SK-N-SH treated with all-trans-retinoic acid at 6 μM for 48 hours (cell line): ENCODE measurements around the gene NRARP.

Experiments
- ATAC-seq: fragments of 200-7000 bp; cut with Tn5 transposase; 3 replicates; pipeline ENCODE4 v1.9.1; 2020; ENCODE audit warnings: mild to moderate bottlenecking, moderate library complexity
- ARNTL ChIP-seq: fragments of 450-650 bp; formaldehyde crosslinking; IDR thresholded peaks from 2 replicates; pipeline ENCODE4 v1.5.0; 2020; ENCODE audit warnings: low read depth, mild to moderate bottlenecking, moderate library complexity, borderline replicate concordance
- BACH2 ChIP-seq: fragments of 250-450 bp; sonication (Bioruptor Pico); IDR thresholded peaks from 2 replicates; pipeline ENCODE4 v1.9.0; 2021; ENCODE audit warnings: mild to moderate bottlenecking, borderline replicate concordance
- CSDC2 ChIP-seq: fragments of 250-450 bp; sonication (Bioruptor Pico); IDR thresholded peaks from 2 replicates; pipeline ENCODE4 v1.5.0; 2020; ENCODE audit warnings: mild to moderate bottlenecking, moderate library complexity
- ESRRG ChIP-seq: fragments of 250-450 bp; sonication (Bioruptor Pico); IDR thresholded peaks from 2 replicates; pipeline ENCODE4 v1.6.1; 2021; ENCODE audit warnings: mild to moderate bottlenecking
- GLIS3 ChIP-seq: fragments of 250-450 bp; sonication (Bioruptor Pico); IDR thresholded peaks from 2 replicates; pipeline ENCODE4 v1.5.0; 2020; ENCODE audit warnings: mild to moderate bottlenecking, moderate library complexity
- PPARA ChIP-seq: fragments of 250-450 bp; sonication (Bioruptor Pico); IDR thresholded peaks from 2 replicates; pipeline ENCODE4 v1.5.0; 2020; ENCODE audit warnings: mild to moderate bottlenecking, borderline replicate concordance
- RARB ChIP-seq: fragments of 250-450 bp; sonication (Bioruptor Pico); IDR thresholded peaks from 2 replicates; pipeline ENCODE4 v1.8.0; 2021; ENCODE audit warnings: mild to moderate bottlenecking, moderate library complexity
- TCF4 ChIP-seq: fragments of 250-450 bp; sonication (Bioruptor Pico); IDR thresholded peaks from 2 replicates; pipeline ENCODE4 v1.8.0; 2021; ENCODE audit warnings: mild to moderate bottlenecking, moderate library complexity, borderline replicate concordance
- TOX ChIP-seq: fragments of 250-450 bp; sonication (Bioruptor Pico); IDR thresholded peaks from 2 replicates; pipeline ENCODE4 v1.8.0; 2021; ENCODE audit warnings: mild to moderate bottlenecking, moderate library complexity, borderline replicate concordance
- ZC3H10 ChIP-seq: fragments of 250-450 bp; sonication (Bioruptor Pico); IDR thresholded peaks from 2 replicates; pipeline ENCODE4 v1.5.1; 2021; ENCODE audit warnings: mild to moderate bottlenecking, moderate library complexity
- ZFP3 ChIP-seq: fragments of 250-450 bp; sonication (Bioruptor Pico); IDR thresholded peaks from 2 replicates; pipeline ENCODE4 v1.5.0; 2020; ENCODE audit warnings: mild to moderate bottlenecking, moderate library complexity
- ZFP30 ChIP-seq: fragments of 450-650 bp; formaldehyde crosslinking; IDR thresholded peaks from 2 replicates; pipeline ENCODE4 v1.5.0; 2022; ENCODE audit warnings: mild to moderate bottlenecking, moderate library complexity
- ZNF565 ChIP-seq: fragments of 450-650 bp; formaldehyde crosslinking; conservative IDR thresholded peaks from 2 replicates; pipeline ENCODE4 v1.5.0; 2020; ENCODE audit warnings: low read depth, mild to moderate bottlenecking, moderate library complexity
- ZNF70 ChIP-seq: fragments of 450-650 bp; formaldehyde crosslinking; IDR thresholded peaks from 2 replicates; pipeline ENCODE4 v1.5.0; 2020; ENCODE audit warnings: mild to moderate bottlenecking, moderate library complexity
- ZNF8 ChIP-seq: fragments of 450-650 bp; formaldehyde crosslinking; IDR thresholded peaks from 2 replicates; pipeline ENCODE4 v1.5.0; 2020; ENCODE audit warnings: mild to moderate bottlenecking, moderate library complexity
- TF ChIP-seq, protein P1 (sequence below): fragments of 250-450 bp; sonication (Bioruptor Pico); IDR thresholded peaks from 2 replicates; pipeline ENCODE4 v1.5.1; 2021; ENCODE audit warnings: mild to moderate bottlenecking, moderate library complexity
- TF ChIP-seq, protein P2 (sequence below): fragments of 250-450 bp; sonication (Bioruptor Pico); IDR thresholded peaks from 2 replicates; pipeline ENCODE4 v1.5.0; 2020; ENCODE audit warnings: mild to moderate bottlenecking, moderate library complexity
- TF ChIP-seq, protein P3 (sequence below): fragments of 250-450 bp; sonication (Bioruptor Pico); IDR thresholded peaks from 2 replicates; pipeline ENCODE4 v1.5.1; 2020; ENCODE audit warnings: low read depth, mild to moderate bottlenecking, moderate library complexity
- TF ChIP-seq, protein P4 (sequence below): fragments of 250-450 bp; sonication (Bioruptor Pico); IDR thresholded peaks from 2 replicates; pipeline ENCODE4 v1.8.0; 2021; ENCODE audit warnings: low read depth, mild to moderate bottlenecking, moderate library complexity, borderline replicate concordance

The NRARP gene

DNA sequence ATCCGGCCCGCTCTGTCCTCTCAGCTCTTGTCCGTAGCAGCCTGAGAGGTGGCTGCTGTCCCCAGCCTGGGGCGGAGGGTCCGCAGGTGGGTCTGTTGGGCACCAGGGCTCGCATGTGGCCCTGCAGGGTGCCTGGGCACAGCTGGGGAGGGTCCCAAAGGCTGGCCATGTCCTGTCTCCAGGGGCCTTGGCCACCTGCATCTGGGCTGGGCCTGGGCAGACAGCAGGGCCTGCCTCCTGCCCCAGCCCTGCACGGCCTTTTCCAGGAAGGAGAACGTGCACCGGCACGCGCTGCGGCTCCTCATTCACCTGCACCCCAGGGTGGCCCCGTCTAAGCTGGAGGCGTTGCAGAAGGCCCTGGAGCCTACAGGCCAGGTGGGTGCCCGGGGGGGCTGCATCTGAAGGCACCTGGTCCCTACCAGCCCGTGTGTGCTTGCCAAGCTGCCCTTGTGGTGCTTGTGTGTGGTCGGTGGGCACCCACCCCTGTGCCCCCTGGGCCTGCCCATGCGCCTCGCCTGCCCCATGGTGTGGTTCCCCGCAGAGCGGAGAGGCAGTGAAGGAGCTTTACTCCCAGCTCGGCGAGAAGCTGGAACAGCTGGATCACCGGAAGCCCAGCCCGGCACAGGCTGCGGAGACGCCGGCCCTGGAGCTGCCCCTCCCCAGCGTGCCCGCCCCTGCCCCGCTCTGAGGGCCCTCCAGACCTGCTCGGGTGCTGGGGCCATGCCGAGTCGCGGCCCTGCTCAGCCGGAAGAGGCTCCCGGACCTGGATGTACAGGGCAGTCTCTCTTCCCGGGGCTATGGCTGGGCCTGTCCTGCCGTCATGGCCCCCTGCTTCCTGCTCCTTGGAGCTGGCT lies 29.6 kb downstream of the NRARP start:
- no peak for ATAC-seq
- TF ChIP-seq ZNF70 (CRISPR knock-in tag) (no peak), ZNF8 (CRISPR knock-in tag) (no peak)
- TF ChIP-seq, protein P1, sequence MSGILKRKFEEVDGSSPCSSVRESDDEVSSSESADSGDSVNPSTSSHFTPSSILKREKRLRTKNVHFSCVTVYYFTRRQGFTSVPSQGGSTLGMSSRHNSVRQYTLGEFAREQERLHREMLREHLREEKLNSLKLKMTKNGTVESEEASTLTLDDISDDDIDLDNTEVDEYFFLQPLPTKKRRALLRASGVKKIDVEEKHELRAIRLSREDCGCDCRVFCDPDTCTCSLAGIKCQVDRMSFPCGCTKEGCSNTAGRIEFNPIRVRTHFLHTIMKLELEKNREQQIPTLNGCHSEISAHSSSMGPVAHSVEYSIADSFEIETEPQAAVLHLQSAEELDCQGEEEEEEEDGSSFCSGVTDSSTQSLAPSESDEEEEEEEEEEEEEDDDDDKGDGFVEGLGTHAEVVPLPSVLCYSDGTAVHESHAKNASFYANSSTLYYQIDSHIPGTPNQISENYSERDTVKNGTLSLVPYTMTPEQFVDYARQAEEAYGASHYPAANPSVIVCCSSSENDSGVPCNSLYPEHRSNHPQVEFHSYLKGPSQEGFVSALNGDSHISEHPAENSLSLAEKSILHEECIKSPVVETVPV (CRISPR knock-in tag): no peak
- TF ChIP-seq, all 23 proteins: peak for 0

DNA sequence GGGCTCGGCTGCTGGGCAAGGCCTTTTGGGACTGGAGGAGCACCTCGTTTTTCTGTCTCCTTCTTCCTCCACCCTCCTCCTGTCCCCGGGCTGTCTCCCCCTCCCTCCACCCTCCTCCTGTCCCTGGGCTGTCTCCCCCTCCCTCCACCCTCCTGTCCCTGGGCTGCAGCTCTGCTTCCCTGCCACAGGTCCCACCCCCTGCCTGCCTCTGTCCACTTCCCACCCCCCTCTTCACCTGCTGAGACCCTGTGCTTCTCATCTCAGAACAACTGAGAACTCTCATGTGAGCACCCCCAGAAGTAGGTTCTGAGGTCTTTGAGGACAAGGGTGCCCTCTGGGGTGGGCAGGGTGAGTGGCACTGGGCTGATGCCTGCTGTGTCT lies 30.4 kb downstream of the NRARP start:
- ATAC-seq: no peak
- no peak for TF ChIP-seq ZNF565 (CRISPR knock-in tag)
- TF ChIP-seq, protein P1 (CRISPR knock-in tag): no peak
- TF ChIP-seq ZNF8 (CRISPR knock-in tag): no peak
- TF ChIP-seq ARNTL: no peak
- TF ChIP-seq, all 23 proteins: peak for 0

DNA sequence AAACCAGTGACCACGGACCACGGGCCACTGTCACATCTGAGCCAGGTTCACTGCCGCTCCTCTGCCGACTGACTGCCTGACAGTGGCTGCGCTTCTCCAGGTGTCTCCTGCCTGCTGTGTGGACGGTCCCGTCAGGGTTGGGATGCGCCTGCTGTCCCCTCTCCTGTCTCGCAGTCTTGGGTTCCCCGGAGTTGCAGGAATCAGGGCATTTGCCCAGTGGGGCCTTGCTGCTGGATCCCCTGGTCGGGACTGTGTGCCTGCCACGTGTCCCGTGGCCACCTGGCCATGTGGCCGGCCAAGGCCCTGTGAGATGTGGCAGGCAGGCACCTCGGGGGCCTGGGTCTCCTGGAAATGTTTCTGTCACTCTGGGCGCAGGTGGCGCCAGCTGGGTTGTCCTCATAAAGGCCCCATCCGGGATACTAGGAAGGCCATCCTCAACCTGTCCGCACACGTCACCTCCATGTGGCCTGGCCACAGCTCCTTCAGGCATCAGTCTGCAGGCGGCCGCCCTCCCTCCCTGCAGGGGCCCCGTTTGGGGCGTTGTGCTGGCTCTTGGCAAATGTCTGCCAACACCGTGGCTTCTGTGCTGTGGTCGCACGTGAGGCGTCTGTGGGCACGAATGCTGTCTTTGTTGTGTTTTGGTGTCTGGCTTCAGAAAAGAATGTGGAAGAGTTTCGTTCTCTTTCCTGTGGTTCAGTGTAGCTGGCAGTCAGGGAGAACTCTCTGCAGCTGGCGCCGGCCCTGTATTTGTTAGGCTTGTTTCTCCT lies 31.0 kb downstream of the NRARP start:
- ATAC-seq: no peak
- TF ChIP-seq ZNF8 (CRISPR knock-in tag): no peak
- TF ChIP-seq, protein P2, sequence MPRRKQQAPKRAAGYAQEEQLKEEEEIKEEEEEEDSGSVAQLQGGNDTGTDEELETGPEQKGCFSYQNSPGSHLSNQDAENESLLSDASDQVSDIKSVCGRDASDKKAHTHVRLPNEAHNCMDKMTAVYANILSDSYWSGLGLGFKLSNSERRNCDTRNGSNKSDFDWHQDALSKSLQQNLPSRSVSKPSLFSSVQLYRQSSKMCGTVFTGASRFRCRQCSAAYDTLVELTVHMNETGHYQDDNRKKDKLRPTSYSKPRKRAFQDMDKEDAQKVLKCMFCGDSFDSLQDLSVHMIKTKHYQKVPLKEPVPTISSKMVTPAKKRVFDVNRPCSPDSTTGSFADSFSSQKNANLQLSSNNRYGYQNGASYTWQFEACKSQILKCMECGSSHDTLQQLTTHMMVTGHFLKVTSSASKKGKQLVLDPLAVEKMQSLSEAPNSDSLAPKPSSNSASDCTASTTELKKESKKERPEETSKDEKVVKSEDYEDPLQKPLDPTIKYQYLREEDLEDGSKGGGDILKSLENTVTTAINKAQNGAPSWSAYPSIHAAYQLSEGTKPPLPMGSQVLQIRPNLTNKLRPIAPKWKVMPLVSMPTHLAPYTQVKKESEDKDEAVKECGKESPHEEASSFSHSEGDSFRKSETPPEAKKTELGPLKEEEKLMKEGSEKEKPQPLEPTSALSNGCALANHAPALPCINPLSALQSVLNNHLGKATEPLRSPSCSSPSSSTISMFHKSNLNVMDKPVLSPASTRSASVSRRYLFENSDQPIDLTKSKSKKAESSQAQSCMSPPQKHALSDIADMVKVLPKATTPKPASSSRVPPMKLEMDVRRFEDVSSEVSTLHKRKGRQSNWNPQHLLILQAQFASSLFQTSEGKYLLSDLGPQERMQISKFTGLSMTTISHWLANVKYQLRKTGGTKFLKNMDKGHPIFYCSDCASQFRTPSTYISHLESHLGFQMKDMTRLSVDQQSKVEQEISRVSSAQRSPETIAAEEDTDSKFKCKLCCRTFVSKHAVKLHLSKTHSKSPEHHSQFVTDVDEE (CRISPR knock-in tag): no peak
- TF ChIP-seq, protein P3, sequence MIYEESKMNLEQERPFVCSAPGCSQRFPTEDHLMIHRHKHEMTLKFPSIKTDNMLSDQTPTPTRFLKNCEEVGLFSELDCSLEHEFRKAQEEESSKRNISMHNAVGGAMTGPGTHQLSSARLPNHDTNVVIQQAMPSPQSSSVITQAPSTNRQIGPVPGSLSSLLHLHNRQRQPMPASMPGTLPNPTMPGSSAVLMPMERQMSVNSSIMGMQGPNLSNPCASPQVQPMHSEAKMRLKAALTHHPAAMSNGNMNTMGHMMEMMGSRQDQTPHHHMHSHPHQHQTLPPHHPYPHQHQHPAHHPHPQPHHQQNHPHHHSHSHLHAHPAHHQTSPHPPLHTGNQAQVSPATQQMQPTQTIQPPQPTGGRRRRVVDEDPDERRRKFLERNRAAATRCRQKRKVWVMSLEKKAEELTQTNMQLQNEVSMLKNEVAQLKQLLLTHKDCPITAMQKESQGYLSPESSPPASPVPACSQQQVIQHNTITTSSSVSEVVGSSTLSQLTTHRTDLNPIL: no peak
- TF ChIP-seq TOX: no peak
- TF ChIP-seq ZFP30 (CRISPR knock-in tag): no peak
- no peak for TF ChIP-seq ZC3H10 (CRISPR knock-in tag)
- no peak for TF ChIP-seq ZNF70 (CRISPR knock-in tag)
- TF ChIP-seq BACH2 (CRISPR knock-in tag): no peak
- TF ChIP-seq, protein P1 (CRISPR knock-in tag): no peak
- TF ChIP-seq TCF4: no peak
- TF ChIP-seq ZFP3: no peak
- TF ChIP-seq ESRRG: no peak
- TF ChIP-seq ZNF565 (CRISPR knock-in tag): no peak
- TF ChIP-seq ARNTL: no peak
- no peak for TF ChIP-seq CSDC2 (CRISPR knock-in tag)
- no peak for TF ChIP-seq PPARA
- TF ChIP-seq RARB (CRISPR knock-in tag): no peak
- no peak for TF ChIP-seq GLIS3
- TF ChIP-seq, protein P4, sequence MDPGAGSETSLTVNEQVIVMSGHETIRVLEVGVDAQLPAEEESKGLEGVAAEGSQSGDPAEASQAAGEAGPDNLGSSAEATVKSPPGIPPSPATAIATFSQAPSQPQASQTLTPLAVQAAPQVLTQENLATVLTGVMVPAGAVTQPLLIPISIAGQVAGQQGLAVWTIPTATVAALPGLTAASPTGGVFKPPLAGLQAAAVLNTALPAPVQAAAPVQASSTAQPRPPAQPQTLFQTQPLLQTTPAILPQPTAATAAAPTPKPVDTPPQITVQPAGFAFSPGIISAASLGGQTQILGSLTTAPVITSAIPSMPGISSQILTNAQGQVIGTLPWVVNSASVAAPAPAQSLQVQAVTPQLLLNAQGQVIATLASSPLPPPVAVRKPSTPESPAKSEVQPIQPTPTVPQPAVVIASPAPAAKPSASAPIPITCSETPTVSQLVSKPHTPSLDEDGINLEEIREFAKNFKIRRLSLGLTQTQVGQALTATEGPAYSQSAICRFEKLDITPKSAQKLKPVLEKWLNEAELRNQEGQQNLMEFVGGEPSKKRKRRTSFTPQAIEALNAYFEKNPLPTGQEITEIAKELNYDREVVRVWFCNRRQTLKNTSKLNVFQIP (CRISPR knock-in tag): no peak
- TF ChIP-seq, all 23 proteins: peak for 0
